Measurements from ENCODE around the gene CACNA1G. TPM values are rescaled to one million over a fixed set of nuclear protein-coding genes. Genes with fewer than 3 reads are reported as not detected.

Gene CACNA1G
- total and polyA plus RNA-seq, 2 experiments from 2014 or later = 3.5 to 4.8 TPM

DNA sequence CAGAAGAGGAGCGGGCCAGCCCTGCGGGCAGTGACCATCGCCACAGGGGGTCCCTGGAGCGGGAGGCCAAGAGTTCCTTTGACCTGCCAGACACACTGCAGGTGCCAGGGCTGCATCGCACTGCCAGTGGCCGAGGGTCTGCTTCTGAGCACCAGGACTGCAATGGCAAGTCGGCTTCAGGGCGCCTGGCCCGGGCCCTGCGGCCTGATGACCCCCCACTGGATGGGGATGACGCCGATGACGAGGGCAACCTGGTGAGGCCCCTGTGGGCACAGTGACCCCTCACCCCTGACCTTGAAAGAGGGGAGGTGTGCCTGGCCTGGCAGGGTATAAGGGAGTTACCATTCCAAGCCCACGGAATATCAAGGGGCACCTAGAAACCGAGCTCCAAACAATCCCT, 39.1 kb downstream of the CACNA1G start:
- Histone ChIP-seq H3K4me3 (no peak overlapping the region), H3K9me3 (ENCODE audit: low read depth) (no peaks in the 10 kb centered on the region), H3K27ac (no peak overlapping the region), H2AFZ (no peak overlapping the region), H4K20me1 (ENCODE audit: insufficient read depth, poor library complexity, severe bottlenecking) (no peaks in the 10 kb centered on the region), H3K4me2 (no peak overlapping the region), H3K36me3 (replicated peaks; ENCODE audit: insufficient read depth, low read depth) (no peaks in the 10 kb centered on the region), H3K4me1 (ENCODE audit: insufficient read depth) (peaks cover 19% of the 10 kb centered on the region), H3K79me2 (no peaks in the 10 kb centered on the region), H3K9me2 (replicated peaks; ENCODE audit: insufficient read depth) (no peaks in the 10 kb centered on the region), H3K27me3 (no peaks in the 10 kb centered on the region)
- no peak for DNase-seq (ENCODE audit: low spot score)
- 92% methylated on average over 15 of the region's 15 CpGs for WGBS (ENCODE audit: low lambda C conversion rate, missing lambda C conversion rate)
- no peak for TF ChIP-seq EZH2phosphoT487 (IDR thresholded peaks at IDR 0.05; ENCODE audit: low read depth, severe bottlenecking, unreplicated experiment)
- TF ChIP-seq, protein P1, sequence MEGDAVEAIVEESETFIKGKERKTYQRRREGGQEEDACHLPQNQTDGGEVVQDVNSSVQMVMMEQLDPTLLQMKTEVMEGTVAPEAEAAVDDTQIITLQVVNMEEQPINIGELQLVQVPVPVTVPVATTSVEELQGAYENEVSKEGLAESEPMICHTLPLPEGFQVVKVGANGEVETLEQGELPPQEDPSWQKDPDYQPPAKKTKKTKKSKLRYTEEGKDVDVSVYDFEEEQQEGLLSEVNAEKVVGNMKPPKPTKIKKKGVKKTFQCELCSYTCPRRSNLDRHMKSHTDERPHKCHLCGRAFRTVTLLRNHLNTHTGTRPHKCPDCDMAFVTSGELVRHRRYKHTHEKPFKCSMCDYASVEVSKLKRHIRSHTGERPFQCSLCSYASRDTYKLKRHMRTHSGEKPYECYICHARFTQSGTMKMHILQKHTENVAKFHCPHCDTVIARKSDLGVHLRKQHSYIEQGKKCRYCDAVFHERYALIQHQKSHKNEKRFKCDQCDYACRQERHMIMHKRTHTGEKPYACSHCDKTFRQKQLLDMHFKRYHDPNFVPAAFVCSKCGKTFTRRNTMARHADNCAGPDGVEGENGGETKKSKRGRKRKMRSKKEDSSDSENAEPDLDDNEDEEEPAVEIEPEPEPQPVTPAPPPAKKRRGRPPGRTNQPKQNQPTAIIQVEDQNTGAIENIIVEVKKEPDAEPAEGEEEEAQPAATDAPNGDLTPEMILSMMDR (IDR thresholded peaks at IDR 0.05; ENCODE audit: poor library complexity) = no peak
- no peak for TF ChIP-seq EZH2 (IDR thresholded peaks at IDR 0.05; ENCODE audit: borderline replicate concordance)

DNA sequence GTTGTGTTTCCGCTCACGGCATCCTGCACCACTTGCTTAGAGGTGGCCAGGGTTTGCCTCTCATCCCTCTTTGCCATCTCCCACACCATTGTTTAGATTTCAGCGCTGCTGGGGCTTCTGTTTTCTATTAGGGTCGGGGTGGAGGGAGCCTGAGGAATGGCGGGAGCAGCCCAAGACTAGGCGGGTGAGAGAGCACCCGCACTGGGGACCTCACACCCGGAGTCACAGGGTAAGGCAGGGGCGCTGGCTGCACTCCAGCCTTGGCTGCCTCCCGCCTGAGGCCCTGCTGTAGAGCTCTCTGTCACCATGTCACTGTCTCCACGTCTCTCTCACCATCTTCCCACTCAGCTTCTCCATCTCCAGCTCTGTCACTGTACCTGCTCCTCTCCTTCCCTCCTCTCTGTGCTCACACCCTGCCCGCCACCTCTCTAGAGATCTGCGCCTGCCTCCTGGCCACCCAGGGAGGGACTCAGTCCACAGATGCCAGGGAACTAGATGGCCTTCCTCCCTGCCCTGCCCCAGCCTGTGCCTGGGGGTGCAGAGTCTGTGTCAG, 41.4 kb downstream of the CACNA1G start:
- H3K4me1 ChIP-seq (ENCODE audit: insufficient read depth) = peaks cover 29% of the 10 kb centered on the region
- no peaks in the 10 kb centered on the region for H3K9me2 ChIP-seq (replicated peaks; ENCODE audit: insufficient read depth)
- peak overlapping the region; percentile 31 for H3K27ac ChIP-seq
- no peaks in the 10 kb centered on the region for H3K27me3 ChIP-seq
- no peak overlapping the region for H3K4me2 ChIP-seq
- no peaks in the 10 kb centered on the region for H3K79me2 ChIP-seq
- TF ChIP-seq EZH2phosphoT487 (IDR thresholded peaks at IDR 0.05; ENCODE audit: low read depth, severe bottlenecking, unreplicated experiment) (no peak), EZH2 (IDR thresholded peaks at IDR 0.05; ENCODE audit: borderline replicate concordance) (no peak)
- TF ChIP-seq, protein P1 (IDR thresholded peaks at IDR 0.05; ENCODE audit: poor library complexity) = no peak
- H3K9me3 ChIP-seq (ENCODE audit: low read depth) = no peaks in the 10 kb centered on the region
- DNase-seq (ENCODE audit: low spot score) = no peak
- H3K4me3 ChIP-seq = no peak overlapping the region
- H3K36me3 ChIP-seq (replicated peaks; ENCODE audit: insufficient read depth, low read depth) = no peaks in the 10 kb centered on the region
- no peak overlapping the region for H2AFZ ChIP-seq
- H4K20me1 ChIP-seq (ENCODE audit: insufficient read depth, poor library complexity, severe bottlenecking) = no peaks in the 10 kb centered on the region
- WGBS (ENCODE audit: low lambda C conversion rate, missing lambda C conversion rate) = 40% methylated on average over 13 of the region's 13 CpGs

DNA sequence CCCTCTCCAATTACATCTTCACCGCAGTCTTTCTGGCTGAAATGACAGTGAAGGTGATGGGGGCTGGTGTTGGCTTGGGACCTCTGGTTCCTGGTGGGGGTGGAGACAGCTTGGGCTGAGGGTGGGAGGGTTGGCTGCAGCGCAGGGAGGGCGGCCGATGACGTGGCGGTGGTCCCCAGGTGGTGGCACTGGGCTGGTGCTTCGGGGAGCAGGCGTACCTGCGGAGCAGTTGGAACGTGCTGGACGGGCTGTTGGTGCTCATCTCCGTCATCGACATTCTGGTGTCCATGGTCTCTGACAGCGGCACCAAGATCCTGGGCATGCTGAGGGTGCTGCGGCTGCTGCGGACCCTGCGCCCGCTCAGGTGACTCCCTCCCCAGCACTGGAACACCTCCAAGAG, 42.3 kb downstream of the CACNA1G start:
- WGBS (ENCODE audit: low lambda C conversion rate, missing lambda C conversion rate) = 90% methylated on average over 9 of the region's 18 CpGs

More for the DNA sequence above, 42.3 kb downstream of the CACNA1G start:
- no peak for DNase-seq (ENCODE audit: low spot score)
- no peaks in the 10 kb centered on the region for H3K9me2 ChIP-seq (replicated peaks; ENCODE audit: insufficient read depth)
- no peak overlapping the region for H2AFZ ChIP-seq
- no peaks in the 10 kb centered on the region for H3K27me3 ChIP-seq
- H3K27ac ChIP-seq = no peak overlapping the region
- H3K4me1 ChIP-seq (ENCODE audit: insufficient read depth) = peaks cover 29% of the 10 kb centered on the region
- H3K4me3 ChIP-seq = no peak overlapping the region
- H3K79me2 ChIP-seq = no peaks in the 10 kb centered on the region
- H3K36me3 ChIP-seq (replicated peaks; ENCODE audit: insufficient read depth, low read depth) = no peaks in the 10 kb centered on the region
- no peaks in the 10 kb centered on the region for H3K9me3 ChIP-seq (ENCODE audit: low read depth)
- TF ChIP-seq EZH2 (IDR thresholded peaks at IDR 0.05; ENCODE audit: borderline replicate concordance) (no peak), EZH2phosphoT487 (IDR thresholded peaks at IDR 0.05; ENCODE audit: low read depth, severe bottlenecking, unreplicated experiment) (no peak)
- TF ChIP-seq, protein P1 (IDR thresholded peaks at IDR 0.05; ENCODE audit: poor library complexity) = no peak
- H4K20me1 ChIP-seq (ENCODE audit: insufficient read depth, poor library complexity, severe bottlenecking) = no peaks in the 10 kb centered on the region
- no peak overlapping the region for H3K4me2 ChIP-seq

All from hepatocyte (in vitro differentiated cells).